Ramos (cell line): ENCODE data around the gene ASCL3.
"Not testable (repeated sequence)": the region's sequence is repeated elsewhere in the genome, so short reads cannot be mapped to it uniquely, and the experiment has no call there.

Experiments used
- in situ Hi-C: fragments of 300-500 bp; cut with MboI; formaldehyde crosslinking; loops from one replicate; pipeline ENCODE4 v1.14.3; 2022; ENCODE audit warnings: low sequenced_read_pairs; ENCODE audit not compliant: unreplicated experiment

Gene ASCL3

DNA sequence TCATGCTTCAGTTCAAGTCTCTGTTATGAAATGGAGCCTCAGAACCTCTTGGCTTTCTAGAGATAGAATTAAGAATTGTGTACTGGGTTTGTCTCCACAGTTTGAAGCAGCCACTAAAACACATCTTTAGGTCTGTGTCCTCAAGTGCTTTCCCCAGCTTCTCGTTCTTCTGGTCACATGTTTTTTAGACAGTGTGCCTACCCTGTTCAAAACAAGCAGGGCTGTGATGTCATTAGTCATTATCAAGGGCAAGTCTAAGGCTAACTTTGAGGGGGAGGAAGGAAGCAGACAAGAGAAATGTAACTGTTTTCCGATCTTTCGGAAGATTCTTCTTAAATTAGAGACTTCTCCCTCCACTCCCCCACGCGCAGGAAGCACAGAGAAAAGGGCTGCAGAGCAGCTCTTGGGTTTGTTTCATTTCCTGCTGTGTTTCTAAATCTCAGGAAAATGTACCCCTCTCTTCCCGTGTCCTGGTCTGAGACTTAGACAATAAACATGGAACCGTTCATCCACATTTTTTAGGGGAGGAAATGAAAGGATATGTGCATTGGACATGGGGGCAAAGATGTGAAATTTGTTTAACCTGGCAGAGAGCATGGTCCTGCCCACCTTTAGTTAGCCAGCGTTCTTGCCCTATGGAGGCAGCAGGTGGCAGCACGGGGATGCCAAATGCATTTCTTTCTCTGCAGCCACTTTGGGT is 28.7 kb downstream of the ASCL3 start:
- in situ Hi-C loops, result no loop called here

GRCh38 chr11:8911029-8911823 is 31.6 kb downstream of the ASCL3 start, which contains the start of gene AKIP1:
Gene AKIP1, plus strand, starts transcription at chr11:8911189. Its CDS starts 261 bp downstream, at chr11:8911450.
- in situ Hi-C loops, result no loop called here

DNA sequence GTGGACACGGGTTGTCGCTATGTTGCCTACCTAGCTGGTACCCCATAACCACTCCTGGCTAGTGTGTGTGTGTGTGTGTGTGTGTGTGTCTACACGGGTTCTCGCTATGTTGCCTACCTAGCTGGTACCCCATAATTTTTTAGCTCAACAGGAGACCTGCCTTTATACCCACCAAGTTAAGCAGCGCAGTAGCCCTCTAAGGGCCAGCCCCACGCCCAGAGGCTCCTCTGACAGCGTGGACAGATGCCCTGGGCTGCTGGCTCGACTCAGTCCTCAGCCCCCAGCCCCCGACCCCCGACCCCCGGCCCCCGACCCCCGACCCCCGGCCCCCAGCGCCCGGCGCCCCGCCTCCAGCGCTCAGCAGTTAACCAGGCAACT is 32.2 kb downstream of the ASCL3 start:
- in situ Hi-C loops, result no loop called here

- in situ Hi-C loops, result no loop called here
These were observed 34.7 kb downstream of the ASCL3 start for GRCh38 chr11:8908099-8908498.

DNA sequence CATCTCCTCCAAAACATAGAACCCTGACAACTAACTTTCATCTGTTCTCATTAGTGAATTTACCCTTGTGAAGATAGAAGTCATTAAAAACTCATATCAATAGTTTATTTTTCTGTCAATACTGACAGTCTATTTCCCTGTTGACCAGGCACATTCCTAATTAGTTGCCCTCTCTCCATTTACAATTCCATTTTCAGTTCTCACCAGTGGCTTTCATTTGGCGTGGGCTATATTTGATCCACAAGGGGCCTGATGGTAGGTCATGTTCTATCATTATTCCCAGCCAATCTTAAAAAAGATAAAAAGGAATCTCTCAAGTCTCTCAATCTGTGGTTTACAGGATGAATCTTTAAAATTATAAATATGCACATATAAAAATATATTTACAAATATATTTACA is 35.7 kb downstream of the ASCL3 start:
- in situ Hi-C loops, result no loop called here

GRCh38 chr11:8905528-8906165 is 37.2 kb downstream of the ASCL3 start:
- in situ Hi-C loops, result no loop called here

GRCh38 chr11:8899119-8899753 is 43.6 kb downstream of the ASCL3 start:
- in situ Hi-C loops, result no loop called here

- in situ Hi-C loops, result not testable (repeated sequence)
These were observed 51.6 kb downstream of the ASCL3 start for GRCh38 chr11:8891185-8891584.
